Tibial artery (tissue), 4 donors: ENCODE data around the gene SLC38A3.

ENCODE experiments used
- DNase-seq, 2 donors: peaks; one replicate each; pipeline ENCODE4 v3.0.0-alpha.2; 2019
- H3K27ac ChIP-seq, 2 donors: fragments of 200-600 bp; sonication (generic) in 1 of 2; 1 replicate in 1 of 2; 2 replicates in 1 of 2; pipeline ENCODE4 v1.5.1; 2018 to 2019; ENCODE audit warnings: mild to moderate bottlenecking in 1 of 2
- H3K27me3 ChIP-seq, 2 donors: fragments of 200-600 bp; sonication (generic) in 1 of 2; one replicate each; pipeline versions ENCODE4 v1.5.1 to v1.6.0; 2016 to 2019
- H3K36me3 ChIP-seq, 3 donors: fragments of 200-600 bp; sonication (generic) in 2 of 3; one replicate each; pipeline ENCODE4 v1.5.1; 2016 to 2019; ENCODE audit warnings: mild to moderate bottlenecking in 2 of 3
- H3K4me1 ChIP-seq, 4 donors: fragments of 200-600 bp; sonication (generic) in 2 of 4; 1 replicate in 3 of 4; 2 replicates in 1 of 4; pipeline ENCODE4 v1.5.1; 2016 to 2019
- H3K4me3 ChIP-seq, 2 donors: fragments of 200-600 bp; sonication (generic) in 1 of 2; 1 replicate in 1 of 2; 2 replicates in 1 of 2; pipeline ENCODE4 v1.5.1; 2018 to 2019; ENCODE audit warnings: mild to moderate bottlenecking in 2 of 2
- H3K9me3 ChIP-seq, 3 donors: fragments of 200-600 bp; sonication (generic) in 1 of 3; one replicate each; pipeline ENCODE4 v1.5.1; 2016 to 2019
- CTCF ChIP-seq, 2 experiments: fragments of 200-600 bp in 1 of 2; fragments of 450-650 bp in 1 of 2; IDR thresholded peaks; one replicate each; pipeline ENCODE4 v1.5.1; 2017 to 2019; ENCODE audit warnings: antibody characterized with exemption in 2 of 2, mild to moderate bottlenecking in 1 of 2, moderate library complexity in 1 of 2
- intact Hi-C: fragments of 100-400 bp; cut with DNase I; formaldehyde crosslinking; loops from one replicate; pipeline ENCODE4 v1.15.0; 2023; ENCODE audit warnings: low total_unique reads

The SLC38A3 gene

GRCh38 chr3:50232303-50232702, 27.2 kb downstream of the SLC38A3 start:
- Histone ChIP-seq H3K9me3 (no peaks in the 10 kb centered on the region), H3K36me3 (no peaks in the 10 kb centered on the region), H3K4me1 (peaks cover 0 to 30% (median 11%) of the 10 kb centered on the region in 4 donors), H3K27ac (no peak overlapping the region), H3K27me3 (no peaks in the 10 kb centered on the region), H3K4me3 (no peak overlapping the region)
- intact Hi-C loops = no loop called here
- no peak for TF ChIP-seq CTCF (IDR thresholded peaks at IDR 0.05)
- DNase-seq = no peak

GRCh38 chr3:50233176-50233575, 28.1 kb downstream of the SLC38A3 start:
- H3K4me1 ChIP-seq = peaks cover 0 to 32% (median 6%) of the 10 kb centered on the region in 4 donors
- intact Hi-C loops = no loop called here
- DNase-seq = no peak
- no peaks in the 10 kb centered on the region for H3K36me3 ChIP-seq
- H3K27ac ChIP-seq = no peak overlapping the region
- no peaks in the 10 kb centered on the region for H3K9me3 ChIP-seq
- no peak overlapping the region for H3K4me3 ChIP-seq
- no peak for TF ChIP-seq CTCF (IDR thresholded peaks at IDR 0.05)
- H3K27me3 ChIP-seq = no peaks in the 10 kb centered on the region

GRCh38 chr3:50235716-50236483, 30.8 kb downstream of the SLC38A3 start, which contains the start of gene GNAI2:
TSS of gene GNAI2 (plus strand) at chr3:50236204. CDS start at chr3:50236336, 132 bp downstream.
- Histone ChIP-seq H3K4me3 (peak within 1 kb of the TSS; percentile 82 to 87), H3K27ac (peak within 1 kb of the TSS; percentile 90 to 92), H3K27me3 (no peaks in the 10 kb centered on the region), H3K4me1 (peaks cover 0 to 51% (median 30%) of the 10 kb centered on the region in 4 donors), H3K9me3 (no peaks in the 10 kb centered on the region), H3K36me3 (peaks cover 0 to 13% (median 0%) of the 10 kb centered on the region in 3 donors)
- DNase-seq = peak; percentile 99 to 100
- intact Hi-C loops = no loop called here
- TF ChIP-seq CTCF (IDR thresholded peaks at IDR 0.05) = no peak

- peak overlapping the region; percentile 86 to 92 for H3K27ac ChIP-seq
- TF ChIP-seq CTCF (IDR thresholded peaks at IDR 0.05) = no peak
- H3K4me1 ChIP-seq = peaks cover 0 to 58% (median 37%) of the 10 kb centered on the region in 4 donors
- no peak for DNase-seq
- intact Hi-C loops = no loop called here
- peak overlapping the region; percentile 82 to 87 for H3K4me3 ChIP-seq
- H3K36me3 ChIP-seq = peaks cover 0 to 13% (median 0%) of the 10 kb centered on the region in 3 donors
- H3K9me3 ChIP-seq = no peaks in the 10 kb centered on the region
- no peaks in the 10 kb centered on the region for H3K27me3 ChIP-seq
Measured at GRCh38 chr3:50236484-50237132, 31.5 kb downstream of the SLC38A3 start.

- H3K4me3 ChIP-seq = peak overlapping the region; percentile 82 to 87
- no peaks in the 10 kb centered on the region for H3K9me3 ChIP-seq
- H3K27me3 ChIP-seq = no peaks in the 10 kb centered on the region
- no peak for TF ChIP-seq CTCF (IDR thresholded peaks at IDR 0.05)
- H3K27ac ChIP-seq = peak overlapping the region; percentile 86 to 92
- H3K4me1 ChIP-seq = peaks cover 0 to 64% (median 43%) of the 10 kb centered on the region in 4 donors
- H3K36me3 ChIP-seq = peaks cover 0 to 13% (median 0%) of the 10 kb centered on the region in 3 donors
- DNase-seq = peak in 1 of 2 donors; percentile 76
- intact Hi-C loops = no loop called here
Measured at GRCh38 chr3:50237133-50237651, 32.1 kb downstream of the SLC38A3 start.
